IMR-90 (cell line): ENCODE measurements around the gene MYO3B.

Experiments
- CEBPB ChIP-seq: IDR thresholded peaks from 2 replicates; pipeline ENCODE4 v1.6.1; 2012; ENCODE audit warnings: low read depth, low read length, improper control_type of control experiment
- CHD1 ChIP-seq: IDR thresholded peaks from 2 replicates; pipeline ENCODE4 v1.6.1; 2012; ENCODE audit warnings: low read depth, low read length, improper control_type of control experiment
- CTCF ChIP-seq: conservative IDR thresholded peaks from 2 replicates; pipeline ENCODE4 v1.5.1; 2012; ENCODE audit warnings: mild to moderate bottlenecking, low read depth, low read length, improper control_type of control experiment
- FOS ChIP-seq: fragments of 150-350 bp; IDR thresholded peaks from 2 replicates; pipeline ENCODE4 v1.6.1; 2016; ENCODE audit warnings: low read depth, low read length
- MAFK ChIP-seq: IDR thresholded peaks from 2 replicates; pipeline ENCODE4 v1.6.1; 2012; ENCODE audit warnings: low read depth, low read length, improper control_type of control experiment
- MAZ ChIP-seq: IDR thresholded peaks from 2 replicates; pipeline ENCODE4 v1.6.1; 2012; ENCODE audit warnings: low read depth, mild to moderate bottlenecking, low read length, improper control_type of control experiment, moderate library complexity, borderline replicate concordance
- NFE2L2 ChIP-seq: fragments of 150-350 bp; IDR thresholded peaks from 2 replicates; pipeline ENCODE4 v1.6.1; 2016; ENCODE audit warnings: low read depth, mild to moderate bottlenecking, low read length
- POLR2A ChIP-seq: IDR thresholded peaks from 2 replicates; pipeline ENCODE4 v1.6.1; 2012; ENCODE audit warnings: mild to moderate bottlenecking, low read depth, low read length
- RAD21 ChIP-seq: IDR thresholded peaks from 2 replicates; pipeline ENCODE4 v1.6.1; 2012; ENCODE audit warnings: low read length, improper control_type of control experiment
- RFX5 ChIP-seq: IDR thresholded peaks from 2 replicates; pipeline ENCODE4 v1.8.0; 2012; ENCODE audit warnings: low read depth, mild to moderate bottlenecking, low read length, moderate library complexity
- SMC3 ChIP-seq: fragments of 150-350 bp; IDR thresholded peaks from 2 replicates; pipeline ENCODE4 v1.6.1; 2016; ENCODE audit warnings: low read depth, mild to moderate bottlenecking, antibody characterized with exemption, low read length, moderate library complexity
- USF2 ChIP-seq: fragments of 150-350 bp; IDR thresholded peaks from 2 replicates; pipeline ENCODE4 v1.6.1; 2017; ENCODE audit warnings: mild to moderate bottlenecking, antibody characterized with exemption, low read length, low read depth

- TF ChIP-seq CTCF (no peak), POLR2A (no peak), SMC3 (no peak), MAFK (no peak), MAZ (no peak), CEBPB (no peak), RAD21 (no peak), CHD1 (no peak), RFX5 (no peak), FOS (no peak), USF2 (no peak), NFE2L2 (no peak)
These were observed 233.7 kb downstream of the MYO3B start for GRCh38 chr2:170411660-170412059.
